OCI-LY3 (cell line): ENCODE results near the gene ADCY5.

Experiments used
- EZH2phosphoT487 ChIP-seq: fragments of 200-600 bp; shearing (Covaris generic); IDR thresholded peaks from 2 replicates; pipeline ENCODE4 v1.6.1; 2018; ENCODE audit warnings: antibody characterized with exemption, mixed run types, low read depth
- TF ChIP-seq, protein P1 (sequence below): fragments of 200-600, 300-600 bp; sonication (generic); IDR thresholded peaks from 2 replicates; pipeline ENCODE4 v1.5.1; 2014; ENCODE audit warnings: antibody characterized with exemption, low read length, low read depth

DNA sequence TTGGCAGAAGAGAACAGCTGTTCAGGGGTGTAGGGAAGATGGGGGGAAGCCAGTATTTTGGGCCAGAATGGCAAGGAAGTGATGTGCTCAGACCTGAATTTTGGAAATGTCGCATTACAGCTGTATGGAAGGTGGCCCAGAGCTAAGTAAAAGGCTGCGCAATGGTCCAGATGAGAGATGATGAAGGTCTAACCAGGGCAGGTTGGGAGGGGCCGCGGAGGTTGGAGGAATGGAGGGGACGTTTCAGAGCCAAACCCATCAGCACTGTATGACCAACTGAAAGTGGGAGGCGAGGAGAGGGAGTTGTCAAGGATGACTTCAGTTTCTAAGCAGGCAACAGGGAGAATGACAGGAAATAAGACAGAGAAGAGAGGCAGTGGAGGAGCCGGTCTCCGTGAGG is 60.8 kb downstream of the ADCY5 start:
- TF ChIP-seq, protein P1, sequence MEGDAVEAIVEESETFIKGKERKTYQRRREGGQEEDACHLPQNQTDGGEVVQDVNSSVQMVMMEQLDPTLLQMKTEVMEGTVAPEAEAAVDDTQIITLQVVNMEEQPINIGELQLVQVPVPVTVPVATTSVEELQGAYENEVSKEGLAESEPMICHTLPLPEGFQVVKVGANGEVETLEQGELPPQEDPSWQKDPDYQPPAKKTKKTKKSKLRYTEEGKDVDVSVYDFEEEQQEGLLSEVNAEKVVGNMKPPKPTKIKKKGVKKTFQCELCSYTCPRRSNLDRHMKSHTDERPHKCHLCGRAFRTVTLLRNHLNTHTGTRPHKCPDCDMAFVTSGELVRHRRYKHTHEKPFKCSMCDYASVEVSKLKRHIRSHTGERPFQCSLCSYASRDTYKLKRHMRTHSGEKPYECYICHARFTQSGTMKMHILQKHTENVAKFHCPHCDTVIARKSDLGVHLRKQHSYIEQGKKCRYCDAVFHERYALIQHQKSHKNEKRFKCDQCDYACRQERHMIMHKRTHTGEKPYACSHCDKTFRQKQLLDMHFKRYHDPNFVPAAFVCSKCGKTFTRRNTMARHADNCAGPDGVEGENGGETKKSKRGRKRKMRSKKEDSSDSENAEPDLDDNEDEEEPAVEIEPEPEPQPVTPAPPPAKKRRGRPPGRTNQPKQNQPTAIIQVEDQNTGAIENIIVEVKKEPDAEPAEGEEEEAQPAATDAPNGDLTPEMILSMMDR = no peak
- TF ChIP-seq EZH2phosphoT487 = no peak
